Activated gamma-delta T cell treated with Interleukin-2 at 50 U/mL for 16 hours (primary cell): Measurements from ENCODE around the gene TSBP1.

Experiments used
- DNase-seq: peaks from one replicate; pipeline ENCODE4 v3.0.0-alpha.2; 2020

The TSBP1 gene

GRCh38 chr6:32371803-32372202 is at the start of gene TSBP1:
TSBP1 (minus strand) TSS chr6:32371903; CDS start chr6:32371706, 197 bp downstream.
- no peak for DNase-seq

- no peak for DNase-seq
Measured at GRCh38 chr6:32416036-32416435, 44.3 kb upstream of the TSBP1 start.

GRCh38 chr6:32415521-32416019 is 43.9 kb upstream of the TSBP1 start:
- DNase-seq: peak; percentile 75

- peak; percentile 86 for DNase-seq
Measured at GRCh38 chr6:32413427-32414047, 41.8 kb upstream of the TSBP1 start.

GRCh38 chr6:32411566-32412327 is 40.0 kb upstream of the TSBP1 start:
- DNase-seq: no peak

GRCh38 chr6:32410906-32411305 is 39.2 kb upstream of the TSBP1 start:
- DNase-seq: no peak

GRCh38 chr6:32406857-32407256 is 35.2 kb upstream of the TSBP1 start, which contains the start of gene BTNL2:
BTNL2 (minus strand) TSS chr6:32407181; CDS start chr6:32407123, 58 bp downstream.
- no peak for DNase-seq

GRCh38 chr6:32406197-32406596 is 34.5 kb upstream of the TSBP1 start:
- DNase-seq: no peak

GRCh38 chr6:32405656-32406055 is 34.0 kb upstream of the TSBP1 start:
- DNase-seq: no peak

- no peak for DNase-seq
Measured at GRCh38 chr6:32402812-32403211, 31.1 kb upstream of the TSBP1 start.

- no peak for DNase-seq
Measured at GRCh38 chr6:32401284-32401963, 29.7 kb upstream of the TSBP1 start.

- no peak for DNase-seq
Measured at GRCh38 chr6:32397252-32397920, 25.7 kb upstream of the TSBP1 start.

- DNase-seq: no peak
Measured at GRCh38 chr6:32396028-32396427, 24.3 kb upstream of the TSBP1 start.

GRCh38 chr6:32393665-32394420 is 22.1 kb upstream of the TSBP1 start:
- DNase-seq: no peak

- DNase-seq: no peak
Measured at GRCh38 chr6:32391505-32391904, 19.8 kb upstream of the TSBP1 start.

- DNase-seq: no peak
Measured at GRCh38 chr6:32387589-32388340, 16.1 kb upstream of the TSBP1 start.

- no peak for DNase-seq
Measured at GRCh38 chr6:32386040-32386439, 14.3 kb upstream of the TSBP1 start.

GRCh38 chr6:32382757-32383420 is 11.2 kb upstream of the TSBP1 start:
- no peak for DNase-seq

- no peak for DNase-seq
Measured at GRCh38 chr6:32379545-32379944, 7.8 kb upstream of the TSBP1 start.

GRCh38 chr6:32375739-32376529 is 4.2 kb upstream of the TSBP1 start:
- no peak for DNase-seq
